HL-60 (cell line): ENCODE data around the gene BLOC1S1.

Source experiments
- GABPA ChIP-seq: IDR thresholded peaks from 2 replicates; pipeline ENCODE4 v1.6.1; 2012; ENCODE audit warnings: low read depth
- POLR2AphosphoS5 ChIP-seq: IDR thresholded peaks from 2 replicates; pipeline ENCODE4 v1.6.1; 2012; ENCODE audit warnings: low read depth
- SPI1 ChIP-seq: IDR thresholded peaks from 2 replicates; pipeline ENCODE4 v1.6.1; 2012; ENCODE audit warnings: low read depth, mild to moderate bottlenecking, borderline replicate concordance
- TF ChIP-seq, protein P1 (sequence below): IDR thresholded peaks from 2 replicates; pipeline ENCODE4 v1.6.1; 2012; ENCODE audit warnings: low read depth; ENCODE audit not compliant: insufficient replicate concordance
- TF ChIP-seq, protein P2 (sequence below): IDR thresholded peaks from one replicate; pipeline ENCODE4 v1.5.1; 2011; ENCODE audit warnings: low read length, control low read depth, inconsistent platforms; ENCODE audit not compliant: insufficient read depth

DNA sequence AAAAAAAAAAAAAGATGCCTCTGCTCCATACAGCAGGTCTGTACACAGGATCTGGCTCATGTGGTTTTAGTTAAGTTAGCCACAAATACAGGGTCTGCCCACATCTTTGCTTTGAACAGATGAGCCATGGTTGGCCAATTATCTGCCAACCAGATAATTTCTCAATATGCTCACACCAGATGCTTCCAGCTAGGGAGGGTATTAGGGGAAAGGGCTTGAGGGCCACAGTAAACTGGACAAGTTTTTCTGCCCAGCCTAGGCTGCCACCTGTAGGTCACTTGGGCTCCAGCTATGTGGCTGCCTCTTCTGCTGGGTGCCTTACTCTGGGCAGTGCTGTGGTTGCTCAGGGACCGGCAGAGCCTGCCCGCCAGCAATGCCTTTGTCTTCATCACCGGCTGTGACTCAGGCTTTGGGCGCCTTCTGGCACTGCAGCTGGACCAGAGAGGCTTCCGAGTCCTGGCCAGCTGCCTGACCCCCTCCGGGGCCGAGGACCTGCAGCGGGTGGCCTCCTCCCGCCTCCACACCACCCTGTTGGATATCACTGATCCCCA, 5.1 kb downstream of the BLOC1S1 start:
- TF ChIP-seq GABPA: no peak
- TF ChIP-seq, protein P1, sequence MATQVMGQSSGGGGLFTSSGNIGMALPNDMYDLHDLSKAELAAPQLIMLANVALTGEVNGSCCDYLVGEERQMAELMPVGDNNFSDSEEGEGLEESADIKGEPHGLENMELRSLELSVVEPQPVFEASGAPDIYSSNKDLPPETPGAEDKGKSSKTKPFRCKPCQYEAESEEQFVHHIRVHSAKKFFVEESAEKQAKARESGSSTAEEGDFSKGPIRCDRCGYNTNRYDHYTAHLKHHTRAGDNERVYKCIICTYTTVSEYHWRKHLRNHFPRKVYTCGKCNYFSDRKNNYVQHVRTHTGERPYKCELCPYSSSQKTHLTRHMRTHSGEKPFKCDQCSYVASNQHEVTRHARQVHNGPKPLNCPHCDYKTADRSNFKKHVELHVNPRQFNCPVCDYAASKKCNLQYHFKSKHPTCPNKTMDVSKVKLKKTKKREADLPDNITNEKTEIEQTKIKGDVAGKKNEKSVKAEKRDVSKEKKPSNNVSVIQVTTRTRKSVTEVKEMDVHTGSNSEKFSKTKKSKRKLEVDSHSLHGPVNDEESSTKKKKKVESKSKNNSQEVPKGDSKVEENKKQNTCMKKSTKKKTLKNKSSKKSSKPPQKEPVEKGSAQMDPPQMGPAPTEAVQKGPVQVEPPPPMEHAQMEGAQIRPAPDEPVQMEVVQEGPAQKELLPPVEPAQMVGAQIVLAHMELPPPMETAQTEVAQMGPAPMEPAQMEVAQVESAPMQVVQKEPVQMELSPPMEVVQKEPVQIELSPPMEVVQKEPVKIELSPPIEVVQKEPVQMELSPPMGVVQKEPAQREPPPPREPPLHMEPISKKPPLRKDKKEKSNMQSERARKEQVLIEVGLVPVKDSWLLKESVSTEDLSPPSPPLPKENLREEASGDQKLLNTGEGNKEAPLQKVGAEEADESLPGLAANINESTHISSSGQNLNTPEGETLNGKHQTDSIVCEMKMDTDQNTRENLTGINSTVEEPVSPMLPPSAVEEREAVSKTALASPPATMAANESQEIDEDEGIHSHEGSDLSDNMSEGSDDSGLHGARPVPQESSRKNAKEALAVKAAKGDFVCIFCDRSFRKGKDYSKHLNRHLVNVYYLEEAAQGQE: no peak
- TF ChIP-seq, protein P2, sequence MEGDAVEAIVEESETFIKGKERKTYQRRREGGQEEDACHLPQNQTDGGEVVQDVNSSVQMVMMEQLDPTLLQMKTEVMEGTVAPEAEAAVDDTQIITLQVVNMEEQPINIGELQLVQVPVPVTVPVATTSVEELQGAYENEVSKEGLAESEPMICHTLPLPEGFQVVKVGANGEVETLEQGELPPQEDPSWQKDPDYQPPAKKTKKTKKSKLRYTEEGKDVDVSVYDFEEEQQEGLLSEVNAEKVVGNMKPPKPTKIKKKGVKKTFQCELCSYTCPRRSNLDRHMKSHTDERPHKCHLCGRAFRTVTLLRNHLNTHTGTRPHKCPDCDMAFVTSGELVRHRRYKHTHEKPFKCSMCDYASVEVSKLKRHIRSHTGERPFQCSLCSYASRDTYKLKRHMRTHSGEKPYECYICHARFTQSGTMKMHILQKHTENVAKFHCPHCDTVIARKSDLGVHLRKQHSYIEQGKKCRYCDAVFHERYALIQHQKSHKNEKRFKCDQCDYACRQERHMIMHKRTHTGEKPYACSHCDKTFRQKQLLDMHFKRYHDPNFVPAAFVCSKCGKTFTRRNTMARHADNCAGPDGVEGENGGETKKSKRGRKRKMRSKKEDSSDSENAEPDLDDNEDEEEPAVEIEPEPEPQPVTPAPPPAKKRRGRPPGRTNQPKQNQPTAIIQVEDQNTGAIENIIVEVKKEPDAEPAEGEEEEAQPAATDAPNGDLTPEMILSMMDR: peak; percentile 84
- no peak; the same call in 1 of the 2 replicates for TF ChIP-seq POLR2AphosphoS5
- no peak for TF ChIP-seq SPI1
